HepG2 (cell line): ENCODE data around the gene ARFGAP2. TPM values are rescaled to one million over a fixed set of nuclear protein-coding genes. Genes with fewer than 3 reads are reported as not detected.

Experiments used
- ADNP ChIP-seq: sonication (generic); formaldehyde crosslinking; IDR thresholded peaks from 2 replicates; pipeline ENCODE4 v1.4.0; 2020; ENCODE audit warnings: missing genetic modification reagents
- DR1 ChIP-seq: sonication (generic); formaldehyde crosslinking; IDR thresholded peaks from 2 replicates; pipeline ENCODE4 v1.8.0; 2021; ENCODE audit warnings: mild to moderate bottlenecking, missing genetic modification reagents, inconsistent platforms
- E2F5 ChIP-seq: sonication (generic); formaldehyde crosslinking; conservative IDR thresholded peaks from 2 replicates; pipeline ENCODE4 v1.4.0; 2020; ENCODE audit warnings: missing genetic modification reagents
- EHMT2 ChIP-seq: fragments of 200-600 bp; sonication (generic); IDR thresholded peaks from 2 replicates; pipeline ENCODE4 v1.7.0; 2017; ENCODE audit warnings: antibody characterized with exemption, low read depth, low read length, borderline replicate concordance
- MAZ ChIP-seq, 2 experiments: sonication (generic) in 1 of 2; formaldehyde crosslinking in 1 of 2; IDR thresholded peaks; 2 replicates each; pipeline versions ENCODE4 v1.5.0 to v1.6.1; 2012 to 2020; ENCODE audit warnings: low read depth in 2 of 2, mild to moderate bottlenecking in 2 of 2, borderline replicate concordance in 1 of 2, improper control_type of control experiment in 1 of 2, low read length in 1 of 2, missing genetic modification reagents in 1 of 2, moderate library complexity in 1 of 2
- MED1 ChIP-seq: sonication (generic); formaldehyde crosslinking; IDR thresholded peaks from 2 replicates; pipeline ENCODE4 v1.4.0; 2020; ENCODE audit warnings: missing genetic modification reagents
- MEIS1 ChIP-seq: sonication (generic); formaldehyde crosslinking; IDR thresholded peaks from 2 replicates; pipeline ENCODE4 v1.9.0; 2021; ENCODE audit warnings: mild to moderate bottlenecking, missing genetic modification reagents, moderate library complexity, borderline replicate concordance
- MLLT10 ChIP-seq: sonication (generic); formaldehyde crosslinking; IDR thresholded peaks from 2 replicates; pipeline ENCODE4 v1.4.0; 2020; ENCODE audit warnings: missing genetic modification reagents
- NR1H2 ChIP-seq: sonication (generic); formaldehyde crosslinking; IDR thresholded peaks from 2 replicates; pipeline ENCODE4 v1.8.1; 2022; ENCODE audit warnings: low read depth, missing genetic modification reagents, borderline replicate concordance
- RBM39 ChIP-seq: fragments of 200-400 bp; formaldehyde crosslinking; IDR thresholded peaks from one replicate; pipeline ENCODE4 v1.6.1; 2018; ENCODE audit warnings: antibody characterized with exemption, mild to moderate bottlenecking, low read depth, low read length; ENCODE audit not compliant: poor library complexity, severe bottlenecking
- SSRP1 ChIP-seq: IDR thresholded peaks from 2 replicates; pipeline ENCODE4 v1.6.1; 2016; ENCODE audit warnings: control low read depth
- STAG1 ChIP-seq: sonication (generic); formaldehyde crosslinking; IDR thresholded peaks from 2 replicates; pipeline ENCODE4 v1.4.0; 2020; ENCODE audit warnings: missing genetic modification reagents
- TRIM24 ChIP-seq: sonication (generic); formaldehyde crosslinking; IDR thresholded peaks from 2 replicates; pipeline ENCODE4 v1.8.0; 2022; ENCODE audit warnings: mild to moderate bottlenecking, missing genetic modification reagents
- ZFP62 ChIP-seq: sonication (generic); formaldehyde crosslinking; IDR thresholded peaks from 2 replicates; pipeline ENCODE4 v1.4.0; 2020; ENCODE audit warnings: missing genetic modification reagents
- ZNF136 ChIP-seq: sonication (generic); formaldehyde crosslinking; IDR thresholded peaks from 2 replicates; pipeline ENCODE4 v1.8.1; 2022; ENCODE audit warnings: low read depth, mild to moderate bottlenecking, moderate library complexity, missing genetic modification reagents
- ZNF292 ChIP-seq: sonication (generic); formaldehyde crosslinking; IDR thresholded peaks from 2 replicates; pipeline ENCODE4 v1.8.1; 2022; ENCODE audit warnings: mild to moderate bottlenecking, low read depth, missing genetic modification reagents, borderline replicate concordance
- ZNF629 ChIP-seq: sonication (generic); formaldehyde crosslinking; conservative IDR thresholded peaks from 2 replicates; pipeline ENCODE4 v1.5.0; 2020; ENCODE audit warnings: missing genetic modification reagents
- ZNF7 ChIP-seq: IDR thresholded peaks from 2 replicates; pipeline ENCODE4 v1.6.1; 2016; ENCODE audit warnings: missing biosample characterization, missing genetic modification reagents
- ZNF746 ChIP-seq: sonication (generic); formaldehyde crosslinking; IDR thresholded peaks from 2 replicates; pipeline ENCODE4 v1.8.0; 2022; ENCODE audit warnings: mild to moderate bottlenecking, missing genetic modification reagents
- ZSCAN29 ChIP-seq: sonication (generic); formaldehyde crosslinking; conservative IDR thresholded peaks from 2 replicates; pipeline ENCODE4 v1.4.0; 2020; ENCODE audit warnings: mild to moderate bottlenecking, missing genetic modification reagents
- polyA plus RNA-seq, 8 experiments: library from polyadenylated mRNA; depleted of rRNA in 3 of 8; stranded (reverse) in 7 of 8; unstranded in 1 of 8; fragments of >200 nt; fragmentation: Illumina TruSeq in 4 of 8; extraction: Trizol in 4 of 8; gene quantifications; 2 replicates each; pipeline versions ENCODE4 v1.2.1 to v1.2.3, GENCODE V29; 2011 to 2016; ENCODE audit warnings: low read depth in 4 of 8, missing spikeins in 1 of 8, mixed read lengths in 1 of 8; ENCODE audit not compliant: insufficient read depth in 1 of 8
- total RNA-seq, 5 experiments: library from RNA; depleted of rRNA; stranded (reverse); fragments of >200 nt; fragmentation: Illumina TruSeq; extraction: Trizol; gene quantifications; 2 replicates each; pipeline ENCODE4 v1.2.3, GENCODE V29; 2016; ENCODE audit warnings: low read depth in 1 of 5
- TF ChIP-seq, protein P1 (sequence below): IDR thresholded peaks from 2 replicates; pipeline ENCODE4 v1.6.1; 2016; ENCODE audit warnings: missing compliant biosample characterization, missing genetic modification reagents, borderline replicate concordance
- TF ChIP-seq, protein P2 (sequence below): sonication (generic); formaldehyde crosslinking; IDR thresholded peaks from 2 replicates; pipeline ENCODE4 v1.4.0; 2020; ENCODE audit warnings: mild to moderate bottlenecking, missing genetic modification reagents, borderline replicate concordance
- TF ChIP-seq, protein P3 (sequence below): IDR thresholded peaks from 2 replicates; pipeline ENCODE4 v1.6.1; 2016; ENCODE audit warnings: low read depth

Gene ARFGAP2
- total and polyA plus RNA-seq, 2 of the 13 experiments (the other 11 are each of a cell fraction or from before 2014, with no cell fraction given), result 32.3 to 75.3 TPM

DNA sequence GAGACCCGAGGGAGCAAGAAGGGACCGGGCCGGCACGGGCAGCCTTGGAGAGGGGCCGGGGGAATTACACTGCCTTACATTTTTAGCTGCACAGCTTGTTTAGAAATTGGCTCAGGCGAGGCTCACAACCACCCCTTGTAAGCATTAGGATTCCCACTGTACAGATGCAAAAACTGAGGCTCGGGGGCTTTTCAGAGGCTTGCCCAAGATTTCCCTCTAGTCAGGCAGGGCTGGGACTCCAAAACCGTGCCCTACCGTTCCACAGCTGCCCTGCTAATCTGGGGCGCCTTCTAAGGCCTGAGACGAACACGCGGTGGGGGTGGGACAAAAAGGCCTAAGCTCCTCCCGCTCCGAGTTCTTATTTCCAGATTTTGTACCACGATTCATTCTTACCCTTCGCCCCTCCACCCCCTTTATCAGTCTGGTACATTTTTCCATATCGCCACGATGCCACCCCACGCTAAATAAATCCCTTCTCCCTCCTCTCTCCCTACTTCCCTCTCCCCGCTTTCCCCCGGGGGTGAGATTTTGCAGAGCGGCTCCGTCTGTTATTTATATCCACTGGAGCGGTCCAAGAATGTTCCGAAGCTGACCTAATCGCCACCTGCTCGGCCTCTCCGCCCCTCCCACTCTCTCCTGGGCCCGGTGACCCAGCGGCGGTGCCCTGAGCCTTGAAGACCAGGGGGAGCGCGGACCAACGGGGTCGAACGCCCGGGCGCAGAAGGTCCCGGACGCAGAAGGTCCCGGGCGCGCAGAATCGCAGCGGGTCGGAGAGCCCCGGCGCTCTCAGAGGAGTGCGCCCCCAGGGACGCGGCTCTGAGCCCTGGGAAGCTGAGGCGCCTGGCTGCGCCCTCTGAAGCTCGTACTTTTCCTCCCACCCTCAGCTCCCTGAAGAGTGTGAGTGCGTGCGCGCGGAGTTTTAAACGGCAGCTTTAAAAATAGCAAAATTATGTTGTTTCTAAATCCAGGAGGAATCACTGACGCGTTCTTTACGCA lies 10.3 kb upstream of the ARFGAP2 start (continued):
- TF ChIP-seq E2F5 (CRISPR knock-in tag) (no peak), MLLT10 (CRISPR knock-in tag) (no peak), DR1 (0 out of 2 replicates have a peak, but pooled peaks have one; percentile 22), ZNF746 (CRISPR knock-in tag) (0 out of 2 replicates have a peak, but pooled peaks have one; percentile 23), EHMT2 (no peak), ADNP (CRISPR knock-in tag) (peak; percentile 27; the same call in 1 of the 2 replicates), MED1 (CRISPR knock-in tag) (0 out of 2 replicates have a peak, but pooled peaks have one; percentile 17), ZNF629 (CRISPR knock-in tag) (peak; percentile 96), ZNF292 (CRISPR knock-in tag) (0 out of 2 replicates have a peak, but pooled peaks have one; percentile 9), SSRP1 (CRISPR knock-in tag) (no peak), MEIS1 (CRISPR knock-in tag) (no peak), RBM39 (no peak), ZFP62 (CRISPR knock-in tag) (no peak), TRIM24 (CRISPR knock-in tag) (no peak), ZSCAN29 (CRISPR knock-in tag) (0 out of 2 replicates have a peak, but pooled peaks have one; percentile 1), MAZ (IDR thresholded peaks at IDR 0.05; ENCODE audit: borderline replicate concordance, low read depth, low read length) (no peak; the same call in 1 of the 2 replicates), MAZ (CRISPR knock-in tag; IDR thresholded peaks at IDR 0.05; ENCODE audit: low read depth) (no peak), NR1H2 (CRISPR knock-in tag) (no peak), ZNF136 (no peak), ZNF7 (no peak), STAG1 (CRISPR knock-in tag) (no peak)
- TF ChIP-seq, protein P1, sequence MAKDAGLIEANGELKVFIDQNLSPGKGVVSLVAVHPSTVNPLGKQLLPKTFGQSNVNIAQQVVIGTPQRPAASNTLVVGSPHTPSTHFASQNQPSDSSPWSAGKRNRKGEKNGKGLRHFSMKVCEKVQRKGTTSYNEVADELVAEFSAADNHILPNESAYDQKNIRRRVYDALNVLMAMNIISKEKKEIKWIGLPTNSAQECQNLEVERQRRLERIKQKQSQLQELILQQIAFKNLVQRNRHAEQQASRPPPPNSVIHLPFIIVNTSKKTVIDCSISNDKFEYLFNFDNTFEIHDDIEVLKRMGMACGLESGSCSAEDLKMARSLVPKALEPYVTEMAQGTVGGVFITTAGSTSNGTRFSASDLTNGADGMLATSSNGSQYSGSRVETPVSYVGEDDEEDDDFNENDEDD (CRISPR knock-in tag), result no peak
- TF ChIP-seq, protein P2, sequence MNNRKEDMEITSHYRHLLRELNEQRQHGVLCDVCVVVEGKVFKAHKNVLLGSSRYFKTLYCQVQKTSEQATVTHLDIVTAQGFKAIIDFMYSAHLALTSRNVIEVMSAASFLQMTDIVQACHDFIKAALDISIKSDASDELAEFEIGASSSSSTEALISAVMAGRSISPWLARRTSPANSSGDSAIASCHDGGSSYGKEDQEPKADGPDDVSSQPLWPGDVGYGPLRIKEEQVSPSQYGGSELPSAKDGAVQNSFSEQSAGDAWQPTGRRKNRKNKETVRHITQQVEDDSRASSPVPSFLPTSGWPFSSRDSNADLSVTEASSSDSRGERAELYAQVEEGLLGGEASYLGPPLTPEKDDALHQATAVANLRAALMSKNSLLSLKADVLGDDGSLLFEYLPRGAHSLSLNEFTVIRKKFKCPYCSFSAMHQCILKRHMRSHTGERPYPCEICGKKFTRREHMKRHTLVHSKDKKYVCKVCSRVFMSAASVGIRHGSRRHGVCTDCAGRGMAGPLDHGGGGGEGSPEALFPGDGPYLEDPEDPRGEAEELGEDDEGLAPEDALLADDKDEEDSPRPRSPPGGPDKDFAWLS (CRISPR knock-in tag), result no peak
- TF ChIP-seq, protein P3, sequence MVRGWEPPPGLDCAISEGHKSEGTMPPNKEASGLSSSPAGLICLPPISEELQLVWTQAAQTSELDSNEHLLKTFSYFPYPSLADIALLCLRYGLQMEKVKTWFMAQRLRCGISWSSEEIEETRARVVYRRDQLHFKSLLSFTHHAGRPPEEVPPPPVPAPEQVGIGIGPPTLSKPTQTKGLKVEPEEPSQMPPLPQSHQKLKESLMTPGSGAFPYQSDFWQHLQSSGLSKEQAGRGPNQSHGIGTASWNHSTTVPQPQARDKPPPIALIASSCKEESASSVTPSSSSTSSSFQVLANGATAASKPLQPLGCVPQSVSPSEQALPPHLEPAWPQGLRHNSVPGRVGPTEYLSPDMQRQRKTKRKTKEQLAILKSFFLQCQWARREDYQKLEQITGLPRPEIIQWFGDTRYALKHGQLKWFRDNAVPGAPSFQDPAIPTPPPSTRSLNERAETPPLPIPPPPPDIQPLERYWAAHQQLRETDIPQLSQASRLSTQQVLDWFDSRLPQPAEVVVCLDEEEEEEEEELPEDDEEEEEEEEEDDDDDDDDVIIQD (CRISPR knock-in tag), result 0 out of 2 replicates have a peak, but pooled peaks have one; percentile 13
